Jurkat, Clone E6-1 (cell line): Measurements from ENCODE around the gene RBFOX1.

Source experiments
- DNase-seq: peaks from one replicate; pipeline ENCODE4 v3.0.0-alpha.2; 2011; ENCODE audit warnings: low read depth, low spot score
- H3K4me3 ChIP-seq: 2 replicates; pipeline ENCODE4 v1.5.1; 2011; ENCODE audit warnings: mild to moderate bottlenecking, low read length, control low read depth, moderate library complexity

Gene RBFOX1

GRCh38 chr16:7624871-7625766 lies 292.5 kb downstream of the RBFOX1 start:
- no peak overlapping the region for H3K4me3 ChIP-seq
- no peak for DNase-seq

- H3K4me3 ChIP-seq, result no peak overlapping the region
- no peak for DNase-seq
Observed at GRCh38 chr16:7628981-7629380, 296.3 kb downstream of the RBFOX1 start.

- no peak for DNase-seq
- no peak overlapping the region for H3K4me3 ChIP-seq
Observed at GRCh38 chr16:7629571-7629970, 296.9 kb downstream of the RBFOX1 start.

GRCh38 chr16:7637446-7637845 lies 304.8 kb downstream of the RBFOX1 start:
- H3K4me3 ChIP-seq, result no peak overlapping the region
- DNase-seq, result no peak

GRCh38 chr16:7638306-7638705 lies 305.7 kb downstream of the RBFOX1 start:
- DNase-seq, result no peak
- no peak overlapping the region for H3K4me3 ChIP-seq

- DNase-seq, result no peak
- no peak overlapping the region for H3K4me3 ChIP-seq
Observed at GRCh38 chr16:7640334-7640733, 307.7 kb downstream of the RBFOX1 start.

GRCh38 chr16:7644176-7644575 lies 311.5 kb downstream of the RBFOX1 start:
- DNase-seq, result no peak
- no peak overlapping the region for H3K4me3 ChIP-seq

- H3K4me3 ChIP-seq, result no peak overlapping the region
- DNase-seq, result no peak
Observed at GRCh38 chr16:7644811-7645210, 312.2 kb downstream of the RBFOX1 start.

GRCh38 chr16:7646821-7647500 lies 314.3 kb downstream of the RBFOX1 start:
- DNase-seq, result no peak
- no peak overlapping the region for H3K4me3 ChIP-seq

- no peak overlapping the region for H3K4me3 ChIP-seq
- DNase-seq, result no peak
Observed at GRCh38 chr16:7650431-7650830, 317.8 kb downstream of the RBFOX1 start.

GRCh38 chr16:7651803-7652570 lies 319.3 kb downstream of the RBFOX1 start:
- no peak overlapping the region for H3K4me3 ChIP-seq
- DNase-seq, result no peak

GRCh38 chr16:7653746-7654461 lies 321.3 kb downstream of the RBFOX1 start:
- no peak overlapping the region for H3K4me3 ChIP-seq
- DNase-seq, result no peak

- H3K4me3 ChIP-seq, result no peak overlapping the region
- DNase-seq, result no peak
Observed at GRCh38 chr16:7675628-7676027, 343.0 kb downstream of the RBFOX1 start.

- no peak overlapping the region for H3K4me3 ChIP-seq
- no peak for DNase-seq
Observed at GRCh38 chr16:7680296-7680695, 347.7 kb downstream of the RBFOX1 start.

- H3K4me3 ChIP-seq, result no peak overlapping the region
- no peak for DNase-seq
Observed at GRCh38 chr16:7688811-7689210, 356.2 kb downstream of the RBFOX1 start.

GRCh38 chr16:7689234-7689633 lies 356.6 kb downstream of the RBFOX1 start:
- no peak overlapping the region for H3K4me3 ChIP-seq
- no peak for DNase-seq

GRCh38 chr16:7691533-7691932 lies 358.9 kb downstream of the RBFOX1 start:
- H3K4me3 ChIP-seq, result no peak overlapping the region

GRCh38 chr16:7703672-7704071 lies 371.0 kb downstream of the RBFOX1 start:
- DNase-seq, result no peak
- no peak overlapping the region for H3K4me3 ChIP-seq

More at GRCh38 chr16:7691533-7691932, 358.9 kb downstream of the RBFOX1 start:
- DNase-seq, result no peak

- no peak for DNase-seq
- H3K4me3 ChIP-seq, result no peak overlapping the region
Observed at GRCh38 chr16:7705885-7706284, 373.2 kb downstream of the RBFOX1 start.
